Hepatocyte (in vitro differentiated cells): ENCODE results near the gene RELL1. TPM values are rescaled to one million over a fixed set of nuclear protein-coding genes. Genes with fewer than 3 reads are reported as not detected.

Experiments used
- DNase-seq: peaks from one replicate; pipeline ENCODE4 v3.0.0-alpha.2; 2016; ENCODE audit warnings: low spot score
- H2AFZ ChIP-seq: fragments of 200-600 bp; sonication (generic); 2 replicates; pipeline ENCODE4 v1.6.0; 2016; ENCODE audit warnings: antibody characterized with exemption, mild to moderate bottlenecking
- H3K27ac ChIP-seq: fragments of 200-600 bp; sonication (generic); 2 replicates; pipeline ENCODE4 v1.5.1; 2016; ENCODE audit warnings: mild to moderate bottlenecking
- H3K27me3 ChIP-seq: fragments of 200-600 bp; sonication (generic); 2 replicates; pipeline ENCODE4 v1.6.1; 2016
- H3K36me3 ChIP-seq: fragments of 200-600 bp; sonication (generic); replicated peaks from 2 replicates; pipeline ENCODE4 v1.5.1; 2016; ENCODE audit warnings: low read depth; ENCODE audit not compliant: insufficient read depth
- H3K4me1 ChIP-seq: fragments of 200-600 bp; sonication (generic); 2 replicates; pipeline ENCODE4 v1.5.1; 2016; ENCODE audit warnings: mild to moderate bottlenecking, moderate library complexity; ENCODE audit not compliant: insufficient read depth
- H3K4me2 ChIP-seq: fragments of 200-600 bp; sonication (generic); 2 replicates; pipeline ENCODE4 v1.6.0; 2016
- H3K4me3 ChIP-seq: fragments of 200-600 bp; sonication (generic); 2 replicates; pipeline ENCODE4 v1.5.1; 2016; ENCODE audit warnings: mild to moderate bottlenecking
- H3K79me2 ChIP-seq: fragments of 200-600 bp; sonication (generic); 2 replicates; pipeline ENCODE4 v1.6.0; 2017; ENCODE audit warnings: mild to moderate bottlenecking
- H3K9me2 ChIP-seq: fragments of 200-600 bp; sonication (generic); replicated peaks from 2 replicates; pipeline ENCODE4 v1.6.0; 2017; ENCODE audit warnings: mild to moderate bottlenecking; ENCODE audit not compliant: insufficient read depth
- H3K9me3 ChIP-seq: fragments of 200-600 bp; sonication (generic); 2 replicates; pipeline ENCODE4 v1.5.1; 2016; ENCODE audit warnings: low read depth, mild to moderate bottlenecking
- H4K20me1 ChIP-seq: fragments of 200-600 bp; sonication (generic); 2 replicates; pipeline ENCODE4 v1.6.0; 2016; ENCODE audit warnings: mild to moderate bottlenecking; ENCODE audit not compliant: insufficient read depth, poor library complexity, severe bottlenecking
- EZH2 ChIP-seq: fragments of 200-600 bp; sonication (generic); IDR thresholded peaks from 2 replicates; pipeline ENCODE4 v1.6.1; 2016; ENCODE audit warnings: antibody characterized with exemption, mild to moderate bottlenecking, borderline replicate concordance
- EZH2phosphoT487 ChIP-seq: fragments of 200-600 bp; sonication (generic); IDR thresholded peaks from one replicate; pipeline ENCODE4 v1.6.1; 2018; ENCODE audit warnings: antibody characterized with exemption, mild to moderate bottlenecking, low read depth, moderate library complexity; ENCODE audit not compliant: unreplicated experiment, severe bottlenecking
- WGBS: methylation state at CpG from one replicate; pipeline ENCODE4 v1.1.6; 2016; ENCODE audit warnings: low lambda C conversion rate; ENCODE audit errors: missing lambda C conversion rate; 5-methylcytosine and 5-hydroxymethylcytosine counted together
- polyA plus RNA-seq: library from polyadenylated mRNA; unstranded; fragments of >200 nt; fragmentation: Nextera tagmentation; extraction: Ambion mirVana; gene quantifications from 2 replicates; pipeline ENCODE4 v1.2.1, GENCODE V29; 2016
- total RNA-seq: library from RNA; depleted of rRNA; stranded (reverse); fragments of >200 nt; gene quantifications from 2 replicates; pipeline ENCODE4 v1.2.3, GENCODE V29; 2014
- TF ChIP-seq, protein P1 (sequence below): fragments of 200-600 bp; sonication (generic); IDR thresholded peaks from 2 replicates; pipeline ENCODE4 v1.5.1; 2016; ENCODE audit warnings: antibody characterized with exemption, mild to moderate bottlenecking; ENCODE audit not compliant: poor library complexity

The RELL1 gene
- total and polyA plus RNA-seq, 2 experiments from 2014 or later, result 5.5 to 39.8 TPM

DNA sequence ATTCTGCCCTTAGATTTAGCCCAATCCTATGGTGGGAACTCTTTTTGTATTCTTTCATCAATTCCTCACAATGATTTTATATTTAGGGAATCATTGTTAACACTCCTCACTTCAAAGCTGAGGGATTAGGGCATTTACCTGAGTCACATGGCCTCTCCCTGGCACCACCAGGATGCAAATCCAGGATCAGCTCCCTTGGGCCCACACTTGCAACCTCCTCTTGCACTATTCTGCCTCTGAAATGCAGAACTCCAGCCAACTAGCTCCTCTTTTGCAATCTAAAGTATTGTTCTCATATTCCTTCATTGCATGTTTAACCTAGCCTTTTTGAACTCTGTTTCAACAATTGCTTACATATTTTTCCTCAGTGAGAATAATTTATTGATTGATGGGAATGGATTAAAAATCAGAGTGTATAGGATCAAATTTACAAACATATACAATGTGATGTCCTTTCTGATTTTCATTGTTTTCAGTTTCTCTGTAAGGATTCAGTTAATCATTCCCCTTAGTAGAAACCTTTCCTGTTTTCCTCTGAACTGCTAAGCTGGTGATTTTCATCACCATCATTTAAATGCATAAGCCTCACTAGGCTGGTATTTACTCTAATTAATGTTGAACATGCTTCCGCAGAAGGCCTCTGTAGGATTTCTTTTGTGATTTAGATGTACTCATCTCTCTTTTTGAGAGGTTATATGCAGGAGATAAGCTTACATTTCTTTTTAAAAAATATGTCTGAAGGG is 3.3 kb upstream of the RELL1 start:
- no peak for DNase-seq
- H3K27me3 ChIP-seq, result no peaks in the 10 kb centered on the region
- TF ChIP-seq EZH2phosphoT487, result no peak
- TF ChIP-seq EZH2, result no peak
- TF ChIP-seq, protein P1, sequence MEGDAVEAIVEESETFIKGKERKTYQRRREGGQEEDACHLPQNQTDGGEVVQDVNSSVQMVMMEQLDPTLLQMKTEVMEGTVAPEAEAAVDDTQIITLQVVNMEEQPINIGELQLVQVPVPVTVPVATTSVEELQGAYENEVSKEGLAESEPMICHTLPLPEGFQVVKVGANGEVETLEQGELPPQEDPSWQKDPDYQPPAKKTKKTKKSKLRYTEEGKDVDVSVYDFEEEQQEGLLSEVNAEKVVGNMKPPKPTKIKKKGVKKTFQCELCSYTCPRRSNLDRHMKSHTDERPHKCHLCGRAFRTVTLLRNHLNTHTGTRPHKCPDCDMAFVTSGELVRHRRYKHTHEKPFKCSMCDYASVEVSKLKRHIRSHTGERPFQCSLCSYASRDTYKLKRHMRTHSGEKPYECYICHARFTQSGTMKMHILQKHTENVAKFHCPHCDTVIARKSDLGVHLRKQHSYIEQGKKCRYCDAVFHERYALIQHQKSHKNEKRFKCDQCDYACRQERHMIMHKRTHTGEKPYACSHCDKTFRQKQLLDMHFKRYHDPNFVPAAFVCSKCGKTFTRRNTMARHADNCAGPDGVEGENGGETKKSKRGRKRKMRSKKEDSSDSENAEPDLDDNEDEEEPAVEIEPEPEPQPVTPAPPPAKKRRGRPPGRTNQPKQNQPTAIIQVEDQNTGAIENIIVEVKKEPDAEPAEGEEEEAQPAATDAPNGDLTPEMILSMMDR, result no peak
- no peaks in the 10 kb centered on the region for H3K9me3 ChIP-seq
- H3K27ac ChIP-seq, result no peak overlapping the region
- H4K20me1 ChIP-seq, result no peaks in the 10 kb centered on the region
- H3K4me3 ChIP-seq, result no peak overlapping the region
- no peak overlapping the region for H3K4me2 ChIP-seq
- H3K79me2 ChIP-seq, result peaks cover 5% of the 10 kb centered on the region
- H3K36me3 ChIP-seq, result no peaks in the 10 kb centered on the region
- WGBS, result 84% methylated on average over 1 of the region's 1 CpG
- no peak overlapping the region for H2AFZ ChIP-seq
- H3K4me1 ChIP-seq, result peaks cover 10% of the 10 kb centered on the region
- no peaks in the 10 kb centered on the region for H3K9me2 ChIP-seq

DNA sequence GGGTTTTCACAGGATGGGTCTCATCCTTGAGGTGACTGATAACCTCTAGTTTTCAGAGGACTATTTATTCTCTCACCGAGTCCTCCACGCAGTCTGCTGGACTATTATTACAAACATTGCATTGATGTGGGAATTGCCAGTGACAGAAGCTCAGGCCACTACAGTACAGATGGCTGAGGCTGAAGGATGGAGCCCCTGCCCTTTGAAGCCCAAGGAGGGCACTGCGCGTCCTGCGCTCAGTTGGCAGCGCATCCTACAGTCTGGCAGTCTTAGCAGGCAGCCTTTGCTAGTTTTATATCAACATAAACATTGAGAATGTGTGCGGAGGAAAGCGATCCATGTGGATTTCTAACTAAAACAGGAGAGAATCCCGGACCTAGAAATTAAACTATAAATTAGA is 1.5 kb upstream of the RELL1 start:
- WGBS, result 87% methylated on average over 9 of the region's 9 CpGs
- Histone ChIP-seq H3K27me3 (no peaks in the 10 kb centered on the region), H2AFZ (no peak overlapping the region), H3K4me1 (peaks cover 15% of the 10 kb centered on the region), H4K20me1 (no peaks in the 10 kb centered on the region), H3K9me3 (no peaks in the 10 kb centered on the region), H3K9me2 (no peaks in the 10 kb centered on the region), H3K27ac (peak overlapping the region; percentile 57), H3K79me2 (peaks cover 15% of the 10 kb centered on the region), H3K4me3 (no peak overlapping the region), H3K4me2 (peak overlapping the region; percentile 73), H3K36me3 (no peaks in the 10 kb centered on the region)
- DNase-seq, result no peak
- TF ChIP-seq, protein P1, result no peak
- TF ChIP-seq EZH2phosphoT487 (no peak), EZH2 (no peak)

DNA sequence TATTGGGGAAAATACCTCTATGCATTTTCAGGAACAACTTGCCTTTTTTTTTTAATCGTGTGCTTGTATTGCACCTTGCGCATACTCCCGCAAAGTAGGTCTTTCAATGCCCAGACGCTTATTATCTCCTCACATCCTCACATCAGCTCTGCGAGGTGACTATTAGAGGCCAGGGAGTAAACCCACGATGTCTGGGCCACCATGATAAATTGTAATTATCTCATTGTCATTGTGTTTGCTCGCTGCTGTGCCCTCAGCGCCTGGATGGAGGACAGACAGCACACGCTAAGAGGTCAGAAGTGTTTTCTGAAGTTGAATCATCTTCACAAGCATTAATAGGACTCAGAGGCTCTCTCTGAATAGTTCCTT is 1.0 kb upstream of the RELL1 start:
- no peaks in the 10 kb centered on the region for H3K9me2 ChIP-seq
- peak overlapping the region; percentile 49 for H2AFZ ChIP-seq
- no peak overlapping the region for H3K4me3 ChIP-seq
- no peaks in the 10 kb centered on the region for H3K27me3 ChIP-seq
- no peaks in the 10 kb centered on the region for H4K20me1 ChIP-seq
- WGBS, result 46% methylated on average over 9 of the region's 9 CpGs
- DNase-seq, result no peak
- no peaks in the 10 kb centered on the region for H3K36me3 ChIP-seq
- no peaks in the 10 kb centered on the region for H3K9me3 ChIP-seq
- H3K79me2 ChIP-seq, result peaks cover 17% of the 10 kb centered on the region
- H3K27ac ChIP-seq, result peak overlapping the region; percentile 57
- H3K4me2 ChIP-seq, result peak overlapping the region; percentile 73
- no peak for TF ChIP-seq EZH2
- peaks cover 15% of the 10 kb centered on the region for H3K4me1 ChIP-seq

DNA sequence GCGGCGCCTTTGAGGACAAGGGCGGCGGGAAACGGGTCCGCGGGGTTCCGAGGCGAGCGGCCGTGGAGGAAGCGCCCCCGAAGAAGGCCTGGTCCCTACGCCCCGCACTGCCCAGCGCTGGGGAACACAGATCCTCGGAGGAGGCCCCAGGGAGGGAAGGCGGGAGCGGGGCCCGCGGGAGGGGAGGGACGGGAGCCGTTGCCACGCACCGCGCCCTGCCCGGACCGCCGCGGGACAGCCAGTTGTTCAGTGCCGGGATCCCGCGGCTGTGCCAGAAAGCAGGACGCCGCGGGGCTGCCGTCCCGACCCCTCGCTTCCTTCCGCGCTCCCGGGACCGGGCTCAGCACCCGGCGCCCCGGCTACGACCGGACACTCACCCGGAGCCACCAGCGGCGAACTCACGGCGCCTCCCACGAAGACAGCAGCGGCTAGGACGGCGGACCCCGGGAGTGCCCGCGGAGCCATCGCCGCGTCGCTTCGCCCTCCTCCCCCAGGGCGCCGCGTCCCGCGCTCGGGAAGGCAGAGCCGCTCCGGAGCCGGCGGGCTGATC is 278 bp downstream of the RELL1 start:
- Histone ChIP-seq H3K4me3 (peak overlapping the region; percentile 83), H3K27me3 (no peaks in the 10 kb centered on the region), H3K27ac (peak overlapping the region; percentile 97), H3K9me3 (no peaks in the 10 kb centered on the region), H4K20me1 (no peaks in the 10 kb centered on the region), H3K79me2 (peaks cover 30% of the 10 kb centered on the region), H3K4me1 (peaks cover 15% of the 10 kb centered on the region), H3K9me2 (no peaks in the 10 kb centered on the region), H2AFZ (peak overlapping the region; percentile 79), H3K36me3 (no peaks in the 10 kb centered on the region), H3K4me2 (peak overlapping the region; percentile 89)
- WGBS, result 0% methylated on average over 26 of the region's 75 CpGs
- peak; percentile 81 for DNase-seq
- TF ChIP-seq EZH2 (no peak), EZH2phosphoT487 (no peak)
- TF ChIP-seq, protein P1, result no peak
